NCI-H2107 (cell line): Measurements from ENCODE around the gene PERM1.
"Not testable (repeated sequence)": the region's sequence is repeated elsewhere in the genome, so short reads cannot be mapped to it uniquely, and the experiment has no call there.

Experiments used
- DNase-seq: peaks from one replicate; lab custom pipeline; 2025; lab: John Stamatoyannopoulos, UW

The PERM1 gene

GRCh38 chr1:947958-948357, 33.9 kb downstream of the PERM1 start:
- DNase-seq, result no peak

GRCh38 chr1:946811-947210, 35.1 kb downstream of the PERM1 start:
- not testable (repeated sequence) for DNase-seq

GRCh38 chr1:945688-946556, 36.0 kb downstream of the PERM1 start:
- no peak for DNase-seq

GRCh38 chr1:944341-945325, 37.3 kb downstream of the PERM1 start:
- DNase-seq, result no peak

- DNase-seq, result no peak
These were observed 38.1 kb downstream of the PERM1 start for GRCh38 chr1:943545-944340.

- DNase-seq, result no peak
These were observed 38.9 kb downstream of the PERM1 start for GRCh38 chr1:942864-943533.

- DNase-seq, result no peak
These were observed 39.5 kb downstream of the PERM1 start for GRCh38 chr1:942411-942821.

GRCh38 chr1:941588-942383, 40.1 kb downstream of the PERM1 start:
- DNase-seq, result no peak

GRCh38 chr1:941015-941587, 40.8 kb downstream of the PERM1 start:
- no peak for DNase-seq

GRCh38 chr1:940107-941014, 41.5 kb downstream of the PERM1 start:
- DNase-seq, result no peak

GRCh38 chr1:939511-940106, 42.3 kb downstream of the PERM1 start:
- DNase-seq, result no peak

GRCh38 chr1:938711-939489, 43.0 kb downstream of the PERM1 start:
- no peak for DNase-seq

- DNase-seq, result no peak
These were observed 43.7 kb downstream of the PERM1 start for GRCh38 chr1:938088-938683.

- no peak for DNase-seq
These were observed 44.4 kb downstream of the PERM1 start for GRCh38 chr1:937521-937920.

- DNase-seq, result no peak
These were observed 45.3 kb downstream of the PERM1 start for GRCh38 chr1:936348-937264.

- DNase-seq, result no peak
These were observed 46.1 kb downstream of the PERM1 start for GRCh38 chr1:935751-936231.
